Measurements from ENCODE around the gene CD320.

DNA sequence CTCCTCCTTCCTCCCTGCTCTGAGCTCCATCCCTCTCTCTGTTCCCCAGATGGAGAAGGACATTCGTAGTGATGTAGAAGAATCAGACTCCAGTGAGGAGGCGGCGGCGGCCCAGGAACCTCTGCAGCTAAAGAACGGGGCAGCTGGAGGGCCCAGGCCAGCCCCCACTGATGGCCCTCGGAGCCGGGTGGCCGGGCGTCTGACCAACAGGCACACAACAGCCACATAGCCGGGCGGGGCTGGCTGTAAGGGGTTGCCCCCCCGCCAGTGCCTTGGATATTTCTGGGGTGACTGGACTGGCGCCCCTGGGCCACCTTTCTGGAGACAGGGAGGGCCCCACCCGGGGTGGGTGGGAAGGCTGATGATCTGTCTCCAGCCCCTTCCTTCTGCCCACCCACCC lies 46.3 kb downstream of the CD320 start:
- TF ChIP-seq, protein P1, sequence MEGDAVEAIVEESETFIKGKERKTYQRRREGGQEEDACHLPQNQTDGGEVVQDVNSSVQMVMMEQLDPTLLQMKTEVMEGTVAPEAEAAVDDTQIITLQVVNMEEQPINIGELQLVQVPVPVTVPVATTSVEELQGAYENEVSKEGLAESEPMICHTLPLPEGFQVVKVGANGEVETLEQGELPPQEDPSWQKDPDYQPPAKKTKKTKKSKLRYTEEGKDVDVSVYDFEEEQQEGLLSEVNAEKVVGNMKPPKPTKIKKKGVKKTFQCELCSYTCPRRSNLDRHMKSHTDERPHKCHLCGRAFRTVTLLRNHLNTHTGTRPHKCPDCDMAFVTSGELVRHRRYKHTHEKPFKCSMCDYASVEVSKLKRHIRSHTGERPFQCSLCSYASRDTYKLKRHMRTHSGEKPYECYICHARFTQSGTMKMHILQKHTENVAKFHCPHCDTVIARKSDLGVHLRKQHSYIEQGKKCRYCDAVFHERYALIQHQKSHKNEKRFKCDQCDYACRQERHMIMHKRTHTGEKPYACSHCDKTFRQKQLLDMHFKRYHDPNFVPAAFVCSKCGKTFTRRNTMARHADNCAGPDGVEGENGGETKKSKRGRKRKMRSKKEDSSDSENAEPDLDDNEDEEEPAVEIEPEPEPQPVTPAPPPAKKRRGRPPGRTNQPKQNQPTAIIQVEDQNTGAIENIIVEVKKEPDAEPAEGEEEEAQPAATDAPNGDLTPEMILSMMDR (optimal IDR thresholded peaks at IDR 0.05 in 1 of 3, IDR thresholded peaks at IDR 0.05 in 1 of 3, conservative IDR thresholded peaks at IDR 0.05 in 1 of 3; ENCODE audit: extremely low read depth in 1 of 3, insufficient read depth in 2 of 3, low read length in 3 of 3) = no peak
- no peak for TF ChIP-seq EZH2 (IDR thresholded peaks at IDR 0.05; ENCODE audit: low read length)

Measured in keratinocyte (primary cell).